ENCODE measurements around the gene TUBB4B. TPM values are rescaled to one million over a fixed set of nuclear protein-coding genes. Genes with fewer than 3 reads are reported as not detected.

TUBB4B gene
- total and polyA plus RNA-seq, 2 of the 4 experiments (the other 2 are of a cell fraction) = 237 to 529 TPM

DNA sequence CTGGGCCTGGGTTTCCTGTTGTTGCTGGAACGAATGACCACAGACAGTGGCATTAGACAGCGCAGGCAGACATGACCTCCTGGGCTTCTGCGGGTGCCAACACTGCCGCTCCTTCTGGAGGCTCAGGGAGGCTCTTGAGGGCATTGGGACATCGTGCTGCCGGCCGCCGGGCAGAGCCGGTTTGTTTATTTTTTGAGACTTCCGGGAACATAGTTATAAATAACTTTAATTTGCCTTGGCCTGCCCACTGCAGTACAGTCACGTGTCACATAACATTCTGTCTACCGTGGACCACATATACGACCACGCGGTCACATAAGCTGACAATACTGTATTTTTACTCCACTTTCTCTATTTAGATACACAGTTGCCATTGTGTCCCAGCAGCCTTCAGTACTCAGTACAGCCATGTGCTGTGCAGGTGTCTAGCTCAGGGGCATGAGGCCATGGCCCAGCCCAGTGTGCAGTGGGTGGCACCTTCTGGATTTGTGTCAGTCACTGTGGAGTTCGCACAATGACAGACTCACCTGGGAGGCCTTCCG is 28.2 kb downstream of the TUBB4B start:
- in situ Hi-C loops (cut with MboI; ENCODE audit: low sequenced_read_pairs) (no loop called here), intact Hi-C loops (cut with micrococcal nuclease) (no loop called here), dilution Hi-C loops (cut with HindIII; ENCODE audit: low sequenced_read_pairs, unreplicated experiment) (no loop called here)
- Histone ChIP-seq H4K5ac (ENCODE audit: low read depth, low read length) (no peak overlapping the region), H2BK15ac (ENCODE audit: low read depth, low read length) (no peak overlapping the region), H2AK9ac (replicated peaks; ENCODE audit: low read depth, low read length, poor library complexity) (peak overlapping the region; percentile 62), H3K27ac (ENCODE audit: insufficient read depth, low read length) (peak overlapping the region; percentile 36; the same call in 1 of the 2 replicates), H3K9me3 (ENCODE audit: control insufficient read depth, insufficient read depth, low read length) (no peaks in the 10 kb centered on the region), H4K91ac (ENCODE audit: insufficient read depth, low read depth, low read length) (no peak overlapping the region; the same call in 1 of the 2 replicates), H4K20me1 (ENCODE audit: insufficient read depth, low read length) (peaks cover 29% of the 10 kb centered on the region), H3K9ac (ENCODE audit: low read depth, low read length) (no peak overlapping the region), H3K4me3 (ENCODE audit: insufficient read depth, low read depth, low read length) (no peak overlapping the region), H3K4ac (ENCODE audit: low read depth, low read length) (peak overlapping the region; percentile 72), H3K14ac (replicated peaks; ENCODE audit: low read depth, low read length) (0 out of 2 replicates have a peak overlapping the region, but pooled peaks have one; percentile 55), H2BK120ac (ENCODE audit: low read depth, low read length) (0 out of 2 replicates have a peak overlapping the region, but pooled peaks have one; percentile 16), H3K4me2 (ENCODE audit: low read depth, low read length) (peak overlapping the region; percentile 5; the same call in 1 of the 2 replicates), H2BK20ac (ENCODE audit: low read depth, low read length) (peak overlapping the region; percentile 48; the same call in 1 of the 2 replicates), H2BK5ac (ENCODE audit: low read depth, low read length, poor library complexity, severe bottlenecking) (peak overlapping the region; percentile 51), H3K27me3 (ENCODE audit: control insufficient read depth, insufficient read depth, low read length) (no peaks in the 10 kb centered on the region), H3K79me1 (ENCODE audit: low read depth in 1 of 2, low read length in 2 of 2) (peaks cover 13 to 70% of the 10 kb centered on the region in 2 experiments; a peak in 3 of 4 replicates), H3K56ac (ENCODE audit: extremely low read depth, insufficient read depth, low read length) (no peak overlapping the region), H3K23ac (ENCODE audit: low read depth, low read length) (no peak overlapping the region), H4K8ac (ENCODE audit: low read depth in 2 of 2, low read length in 2 of 2) (peak overlapping the region in 1 of 2 experiments; percentile 39; a peak in 1 of 4 replicates), H2AFZ (replicated peaks; ENCODE audit: low read length, poor library complexity) (peak overlapping the region; percentile 44), H3K36me3 (ENCODE audit: control insufficient read depth, insufficient read depth, low read length) (peaks cover 61% of the 10 kb centered on the region), H3K9me1 (ENCODE audit: insufficient read depth, low read length) (peaks cover 14% of the 10 kb centered on the region), H3K18ac (ENCODE audit: low read depth, low read length) (no peak overlapping the region), H3K4me1 (ENCODE audit: control insufficient read depth, insufficient read depth, low read length) (peaks cover 12% of the 10 kb centered on the region), H2AK5ac (ENCODE audit: low read depth, low read length) (peak overlapping the region; percentile 93)
- 38% methylated on average over 4 of the region's 17 CpGs; no CpG with 5 or more reads in 1 of the 2 experiments for WGBS, 2 experiments (ENCODE audit: extremely low coverage in 2 of 2, insufficient read length in 1 of 2)
- CTCF ChIA-PET = no interaction called here
- POLR2A ChIA-PET (ENCODE audit: unreplicated experiment) = no interaction called here
- BruUV-seq (replicated peaks) = no TSS peak
- no peak for TF ChIP-seq RFX5 (IDR thresholded peaks at IDR 0.05; ENCODE audit: low read depth, low read length)
- TF ChIP-seq MXI1 (IDR thresholded peaks at IDR 0.05; ENCODE audit: borderline replicate concordance, low read depth, low read length) = peak; percentile 48; the same call in 1 of the 2 replicates
- TF ChIP-seq BHLHE40 (IDR thresholded peaks at IDR 0.05; ENCODE audit: low read depth, low read length) = peak; percentile 70
- TF ChIP-seq, protein P1, sequence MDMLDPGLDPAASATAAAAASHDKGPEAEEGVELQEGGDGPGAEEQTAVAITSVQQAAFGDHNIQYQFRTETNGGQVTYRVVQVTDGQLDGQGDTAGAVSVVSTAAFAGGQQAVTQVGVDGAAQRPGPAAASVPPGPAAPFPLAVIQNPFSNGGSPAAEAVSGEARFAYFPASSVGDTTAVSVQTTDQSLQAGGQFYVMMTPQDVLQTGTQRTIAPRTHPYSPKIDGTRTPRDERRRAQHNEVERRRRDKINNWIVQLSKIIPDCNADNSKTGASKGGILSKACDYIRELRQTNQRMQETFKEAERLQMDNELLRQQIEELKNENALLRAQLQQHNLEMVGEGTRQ (IDR thresholded peaks at IDR 0.05; ENCODE audit: low read depth, low read length) = peak; percentile 88
- peak; percentile 50 for TF ChIP-seq CEBPB (IDR thresholded peaks at IDR 0.05; ENCODE audit: low read depth, low read length)
- TF ChIP-seq, protein P2, sequence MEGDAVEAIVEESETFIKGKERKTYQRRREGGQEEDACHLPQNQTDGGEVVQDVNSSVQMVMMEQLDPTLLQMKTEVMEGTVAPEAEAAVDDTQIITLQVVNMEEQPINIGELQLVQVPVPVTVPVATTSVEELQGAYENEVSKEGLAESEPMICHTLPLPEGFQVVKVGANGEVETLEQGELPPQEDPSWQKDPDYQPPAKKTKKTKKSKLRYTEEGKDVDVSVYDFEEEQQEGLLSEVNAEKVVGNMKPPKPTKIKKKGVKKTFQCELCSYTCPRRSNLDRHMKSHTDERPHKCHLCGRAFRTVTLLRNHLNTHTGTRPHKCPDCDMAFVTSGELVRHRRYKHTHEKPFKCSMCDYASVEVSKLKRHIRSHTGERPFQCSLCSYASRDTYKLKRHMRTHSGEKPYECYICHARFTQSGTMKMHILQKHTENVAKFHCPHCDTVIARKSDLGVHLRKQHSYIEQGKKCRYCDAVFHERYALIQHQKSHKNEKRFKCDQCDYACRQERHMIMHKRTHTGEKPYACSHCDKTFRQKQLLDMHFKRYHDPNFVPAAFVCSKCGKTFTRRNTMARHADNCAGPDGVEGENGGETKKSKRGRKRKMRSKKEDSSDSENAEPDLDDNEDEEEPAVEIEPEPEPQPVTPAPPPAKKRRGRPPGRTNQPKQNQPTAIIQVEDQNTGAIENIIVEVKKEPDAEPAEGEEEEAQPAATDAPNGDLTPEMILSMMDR (conservative IDR thresholded peaks at IDR 0.05; ENCODE audit: low read depth, low read length) = no peak
- TF ChIP-seq SMC3 (IDR thresholded peaks at IDR 0.05; ENCODE audit: low read depth, low read length) = no peak
- no peak for TF ChIP-seq MAFK (IDR thresholded peaks at IDR 0.05; ENCODE audit: low read depth, low read length)
- TF ChIP-seq RCOR1 (IDR thresholded peaks at IDR 0.05; ENCODE audit: insufficient replicate concordance, low read length) = no peak
- TF ChIP-seq MAZ (IDR thresholded peaks at IDR 0.05; ENCODE audit: borderline replicate concordance, low read depth, low read length) = no peak
- TF ChIP-seq CHD1 (IDR thresholded peaks at IDR 0.05; ENCODE audit: low read depth, low read length) = no peak
- DNase-seq (peak; percentile 60), ATAC-seq (ENCODE audit: low read depth) (peak; percentile 77)

Data from IMR-90 (cell line).